Measurements from ENCODE around the gene VSIG8.

GRCh38 chr1:159862557-159862956, at the start of gene VSIG8:
- TF ChIP-seq CTCF (IDR thresholded peaks at IDR 0.05; ENCODE audit: low read depth, low read length) = no peak
- TF ChIP-seq EZH2phosphoT487 (IDR thresholded peaks at IDR 0.05; ENCODE audit: low read depth) = no peak

All from OCI-LY3 (cell line).